Measurements from ENCODE around the gene PIGP. TPM values are rescaled to one million over a fixed set of nuclear protein-coding genes. Genes with fewer than 3 reads are reported as not detected.
A peak's percentile ranks its signal among the peaks of the same experiment; 100 is the strongest.
"Not testable (repeated sequence)": the region's sequence is repeated elsewhere in the genome, so short reads cannot be mapped to it uniquely, and the experiment has no call there.

Gene PIGP
- total and polyA plus RNA-seq, 2 donors (not counting 1 experiment from before 2014, with no cell fraction given): 15.8 to 22.7 TPM

DNA sequence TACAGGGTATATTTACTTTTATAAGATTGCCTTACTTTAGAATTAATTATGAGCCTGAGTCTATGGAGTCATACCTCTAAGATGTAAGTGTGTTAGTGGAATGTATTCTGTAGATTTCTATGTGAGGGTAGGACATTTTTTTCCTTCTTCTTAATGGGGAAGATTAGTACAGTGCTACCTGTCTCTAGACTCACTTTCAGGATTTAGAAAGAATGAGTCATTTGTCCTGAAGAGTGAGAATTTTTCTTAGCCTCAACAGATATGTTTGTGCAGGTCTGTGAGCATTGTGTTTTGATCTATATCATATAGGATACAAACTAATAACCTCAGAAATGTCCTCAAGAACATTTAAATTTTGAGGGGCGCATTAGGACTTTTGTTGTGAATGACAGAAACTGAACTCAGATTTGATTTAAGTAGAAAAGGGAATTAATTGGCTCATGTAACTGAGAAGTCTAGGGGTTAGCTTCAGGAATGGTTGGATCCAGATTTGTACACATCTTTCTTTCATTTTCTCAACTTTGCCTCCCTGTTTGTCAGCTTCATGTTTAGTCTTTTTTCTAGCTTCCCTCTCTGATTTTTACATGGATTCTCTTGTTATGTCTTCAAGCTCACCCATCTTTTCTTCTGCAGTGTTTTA, 45.4 kb upstream of the PIGP start:
- WGBS (ENCODE audit: insufficient coverage): no CpG with 5 or more reads among the region's 1 CpG
- Mint-ChIP-seq H3K9me3 (ENCODE audit: insufficient read depth) (no peaks in the 10 kb centered on the region), H3K4me1 (no peaks in the 10 kb centered on the region), H3K27me3 (no peaks in the 10 kb centered on the region), H3K4me3 (no peak overlapping the region), H3K27ac (peak overlapping the region; percentile 27)
- no peaks in the 10 kb centered on the region for H3K4me1 ChIP-seq (ENCODE audit: control insufficient read depth in 2 of 2, insufficient read depth in 2 of 2, low read length in 2 of 2)
- ATAC-seq (ENCODE audit: low read depth) (no peak), DNase-seq (no peak)
- no peak overlapping the region for H3K27ac ChIP-seq (ENCODE audit: low read length in 2 of 2)
- no peaks in the 10 kb centered on the region for H3K79me2 ChIP-seq (ENCODE audit: control insufficient read depth, insufficient read depth, low read length)
- TF ChIP-seq EZH2 (IDR thresholded peaks at IDR 0.05; ENCODE audit: borderline replicate concordance, insufficient read depth, low read depth, low read length, poor library complexity, severe bottlenecking) (no peak), CTCF (IDR thresholded peaks at IDR 0.05) (no peak)
- H3K4me3 ChIP-seq (ENCODE audit: control extremely low read depth in 1 of 5, extremely low read depth in 1 of 5, insufficient read depth in 1 of 5, low read depth in 2 of 5, low read length in 4 of 5): no peak overlapping the region
- H3K9ac ChIP-seq (ENCODE audit: low read length): no peak overlapping the region
- no peak overlapping the region for H3K4me2 ChIP-seq (replicated peaks; ENCODE audit: low read depth, low read length, poor library complexity, severe bottlenecking)
- peaks cover 2 to 7% of the 10 kb centered on the region in 2 experiments for H3K36me3 ChIP-seq (replicated peaks in 1 of 2; ENCODE audit: control extremely low read depth in 1 of 2, control insufficient read depth in 1 of 2, extremely low read depth in 1 of 2, insufficient read depth in 2 of 2, low read length in 1 of 2)
- intact Hi-C loops (cut with micrococcal nuclease): no loop called here
- H3K27me3 ChIP-seq (replicated peaks in 1 of 4; ENCODE audit: control extremely low read depth in 1 of 4, control insufficient read depth in 3 of 4, insufficient read depth in 4 of 4, low read length in 3 of 4): no peaks in the 10 kb centered on the region
- H4K20me1 ChIP-seq (ENCODE audit: control insufficient read depth, insufficient read depth, low read length, poor library complexity, severe bottlenecking): no peaks in the 10 kb centered on the region
- no peak overlapping the region for H2AFZ ChIP-seq (ENCODE audit: insufficient read depth, low read depth, low read length, poor library complexity, severe bottlenecking)
- ChIA-PET CTCF (no interaction called here), POLR2A (no interaction called here)
- H3K9me3 ChIP-seq (ENCODE audit: control extremely low read depth in 1 of 3, control insufficient read depth in 2 of 3, insufficient read depth in 1 of 3, low read length in 2 of 3): no peaks in the 10 kb centered on the region

GRCh38 chr21:37117204-37117603, 44.3 kb upstream of the PIGP start:
- Histone ChIP-seq H3K79me2 (ENCODE audit: control insufficient read depth, insufficient read depth, low read length) (no peaks in the 10 kb centered on the region), H3K4me2 (replicated peaks; ENCODE audit: low read depth, low read length, poor library complexity, severe bottlenecking) (no peak overlapping the region), H2AFZ (ENCODE audit: insufficient read depth, low read depth, low read length, poor library complexity, severe bottlenecking) (no peak overlapping the region), H3K9me3 (ENCODE audit: control extremely low read depth in 1 of 3, control insufficient read depth in 2 of 3, insufficient read depth in 1 of 3, low read length in 2 of 3) (no peaks in the 10 kb centered on the region), H3K4me3 (ENCODE audit: control extremely low read depth in 1 of 5, extremely low read depth in 1 of 5, insufficient read depth in 1 of 5, low read depth in 2 of 5, low read length in 4 of 5) (no peak overlapping the region), H4K20me1 (ENCODE audit: control insufficient read depth, insufficient read depth, low read length, poor library complexity, severe bottlenecking) (no peaks in the 10 kb centered on the region), H3K36me3 (replicated peaks in 1 of 2; ENCODE audit: control extremely low read depth in 1 of 2, control insufficient read depth in 1 of 2, extremely low read depth in 1 of 2, insufficient read depth in 2 of 2, low read length in 1 of 2) (peaks cover 0 to 2% of the 10 kb centered on the region in 2 experiments), H3K9ac (ENCODE audit: low read length) (no peak overlapping the region), H3K4me1 (ENCODE audit: control insufficient read depth in 2 of 2, insufficient read depth in 2 of 2, low read length in 2 of 2) (no peaks in the 10 kb centered on the region), H3K27me3 (replicated peaks in 1 of 4; ENCODE audit: control extremely low read depth in 1 of 4, control insufficient read depth in 3 of 4, insufficient read depth in 4 of 4, low read length in 3 of 4) (no peaks in the 10 kb centered on the region), H3K27ac (ENCODE audit: low read length in 2 of 2) (no peak overlapping the region)
- intact Hi-C loops (cut with micrococcal nuclease): no loop called here
- Mint-ChIP-seq H3K4me1 (no peaks in the 10 kb centered on the region), H3K27ac (no peak overlapping the region), H3K27me3 (no peaks in the 10 kb centered on the region), H3K9me3 (ENCODE audit: insufficient read depth) (no peaks in the 10 kb centered on the region), H3K4me3 (no peak overlapping the region)
- ATAC-seq (ENCODE audit: low read depth) (no peak), DNase-seq (no peak)
- no peak for TF ChIP-seq EZH2 (IDR thresholded peaks at IDR 0.05; ENCODE audit: borderline replicate concordance, insufficient read depth, low read depth, low read length, poor library complexity, severe bottlenecking)
- no peak for TF ChIP-seq CTCF (IDR thresholded peaks at IDR 0.05)
- CTCF ChIA-PET: no interaction called here
- POLR2A ChIA-PET: no interaction called here

- H3K79me2 ChIP-seq (ENCODE audit: control insufficient read depth, insufficient read depth, low read length); intact Hi-C loops (cut with micrococcal nuclease); H3K9me3 ChIP-seq (ENCODE audit: control extremely low read depth in 1 of 3, control insufficient read depth in 2 of 3, insufficient read depth in 1 of 3, low read length in 2 of 3); H2AFZ ChIP-seq (ENCODE audit: insufficient read depth, low read depth, low read length, poor library complexity, severe bottlenecking); H3K9me3 Mint-ChIP-seq (ENCODE audit: insufficient read depth); DNase-seq; CTCF ChIA-PET; ATAC-seq (ENCODE audit: low read depth); H4K20me1 ChIP-seq (ENCODE audit: control insufficient read depth, insufficient read depth, low read length, poor library complexity, severe bottlenecking); H3K27me3 ChIP-seq (replicated peaks in 1 of 4; ENCODE audit: control extremely low read depth in 1 of 4, control insufficient read depth in 3 of 4, insufficient read depth in 4 of 4, low read length in 3 of 4); H3K4me2 ChIP-seq (replicated peaks; ENCODE audit: low read depth, low read length, poor library complexity, severe bottlenecking); H3K9ac ChIP-seq (ENCODE audit: low read length); H3K36me3 ChIP-seq (replicated peaks in 1 of 2; ENCODE audit: control extremely low read depth in 1 of 2, control insufficient read depth in 1 of 2, extremely low read depth in 1 of 2, insufficient read depth in 2 of 2, low read length in 1 of 2); H3K4me3 Mint-ChIP-seq; POLR2A ChIA-PET; H3K27ac ChIP-seq (ENCODE audit: low read length in 2 of 2); H3K4me1 ChIP-seq (ENCODE audit: control insufficient read depth in 2 of 2, insufficient read depth in 2 of 2, low read length in 2 of 2); H3K27ac Mint-ChIP-seq; H3K4me3 ChIP-seq (ENCODE audit: control extremely low read depth in 1 of 5, extremely low read depth in 1 of 5, insufficient read depth in 1 of 5, low read depth in 2 of 5, low read length in 4 of 5); H3K27me3 Mint-ChIP-seq; H3K4me1 Mint-ChIP-seq: not testable (repeated sequence)
- WGBS (ENCODE audit: insufficient coverage): no CpG with 5 or more reads among the region's 2 CpGs
Observed at GRCh38 chr21:37116459-37116858, 43.6 kb upstream of the PIGP start.

Data from B cell (primary cell).